ENCODE results near the gene OPTN.

GRCh38 chr10:13163859-13164258 lies 63.9 kb downstream of the OPTN start:
- TF ChIP-seq CTCF (IDR thresholded peaks at IDR 0.05) = no peak
- TF ChIP-seq EP300 (IDR thresholded peaks at IDR 0.05) = no peak
- TF ChIP-seq POLR2A (IDR thresholded peaks at IDR 0.05) = no peak

Measured in upper lobe of left lung (tissue), 4 donors.